IPS DF 19.7 (cell line): ENCODE measurements around the gene SRGAP2B.
"Not testable (repeated sequence)": the region's sequence is repeated elsewhere in the genome, so short reads cannot be mapped to it uniquely, and the experiment has no call there.

Experiments
- DNase-seq: peaks from one replicate; pipeline ENCODE4 v3.0.0-alpha.2; 2013; ENCODE audit warnings: low read depth, low spot score

The SRGAP2B gene

DNA sequence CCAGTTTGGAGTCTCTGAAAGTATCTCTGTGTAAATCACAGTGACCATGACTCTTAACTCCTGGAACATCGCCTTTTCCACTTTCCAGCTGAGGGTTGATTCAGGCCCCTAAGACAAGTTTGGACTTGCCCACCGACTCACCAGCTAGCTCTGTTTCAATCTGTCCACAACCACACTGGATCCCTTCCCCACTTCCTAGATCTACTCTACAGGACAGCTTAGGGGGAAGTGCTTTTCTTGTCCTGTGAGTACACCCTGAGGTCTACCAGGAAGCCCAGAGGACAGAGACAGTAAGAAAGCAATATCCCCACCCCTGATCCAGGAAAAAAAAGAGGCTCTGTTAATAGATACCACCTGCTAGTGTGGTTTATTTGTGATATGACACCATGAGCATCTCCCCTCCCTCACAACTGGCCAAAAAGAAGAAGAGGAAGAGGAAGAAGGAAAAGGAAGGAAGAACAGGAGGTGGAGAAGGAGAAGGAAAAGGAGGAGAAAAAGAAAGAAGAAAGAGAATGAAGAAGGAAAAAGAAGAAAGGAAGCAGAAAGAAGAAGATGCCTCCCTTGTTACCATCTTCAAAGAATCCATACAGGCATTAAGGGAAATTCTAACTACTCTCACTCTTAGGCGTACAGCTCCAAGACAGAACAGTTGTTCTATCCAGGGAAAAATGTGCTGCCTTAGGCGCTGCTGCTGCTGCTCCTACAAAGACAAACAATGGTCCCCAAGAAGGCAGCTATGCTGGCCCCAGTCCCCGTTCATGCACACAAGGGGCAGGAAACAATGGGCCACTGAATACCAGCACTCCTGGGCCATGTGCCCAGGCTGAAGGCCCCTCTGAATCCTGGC is 96.8 kb downstream of the SRGAP2B start:
- DNase-seq, result not testable (repeated sequence)

DNA sequence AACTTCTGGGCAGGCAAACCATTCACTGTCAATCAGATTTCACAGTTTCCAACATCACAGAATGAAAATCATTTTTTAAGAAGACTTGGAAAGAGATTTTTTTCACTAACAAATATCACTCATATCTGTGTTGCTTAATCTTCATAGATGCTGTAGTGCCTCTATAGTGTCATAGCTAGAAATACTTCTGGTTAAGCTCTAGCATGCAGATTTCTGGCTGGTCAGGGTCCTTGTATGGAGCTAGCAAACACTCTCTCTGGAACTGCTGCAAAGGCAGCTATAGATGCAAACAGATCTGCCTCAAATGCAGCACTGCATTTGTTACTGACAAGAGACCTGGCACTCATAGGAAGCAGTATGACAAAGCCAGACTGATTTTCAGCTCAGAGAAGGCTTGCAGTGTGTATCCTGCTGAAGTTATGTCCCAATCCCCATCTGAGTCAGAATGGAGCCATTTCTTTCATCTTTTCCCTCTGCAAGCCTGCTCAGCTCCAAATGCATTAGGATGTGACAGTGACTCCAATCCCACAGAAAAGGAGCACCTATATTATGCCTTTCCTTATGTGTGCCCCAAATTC is 99.2 kb downstream of the SRGAP2B start:
- DNase-seq, result not testable (repeated sequence)

DNA sequence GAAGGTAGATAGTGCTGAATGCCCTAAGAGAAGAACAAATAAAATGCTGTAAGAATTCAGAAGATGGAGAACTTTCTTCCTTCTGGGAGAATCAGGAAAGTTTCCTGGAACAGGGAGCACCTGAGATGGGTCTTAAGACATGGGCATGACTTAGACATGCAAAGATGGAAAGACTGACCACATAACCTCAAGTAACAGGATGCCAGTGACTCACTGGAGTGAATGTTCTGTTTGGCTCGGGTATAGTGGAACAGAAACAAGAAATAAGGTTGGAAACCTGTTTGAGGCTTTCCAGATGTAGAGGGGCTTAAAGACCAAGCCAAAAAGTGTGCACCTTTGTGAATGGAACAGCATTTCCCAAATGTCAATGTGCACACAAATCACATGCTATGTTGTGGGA is 102.2 kb downstream of the SRGAP2B start:
- DNase-seq, result not testable (repeated sequence)

DNA sequence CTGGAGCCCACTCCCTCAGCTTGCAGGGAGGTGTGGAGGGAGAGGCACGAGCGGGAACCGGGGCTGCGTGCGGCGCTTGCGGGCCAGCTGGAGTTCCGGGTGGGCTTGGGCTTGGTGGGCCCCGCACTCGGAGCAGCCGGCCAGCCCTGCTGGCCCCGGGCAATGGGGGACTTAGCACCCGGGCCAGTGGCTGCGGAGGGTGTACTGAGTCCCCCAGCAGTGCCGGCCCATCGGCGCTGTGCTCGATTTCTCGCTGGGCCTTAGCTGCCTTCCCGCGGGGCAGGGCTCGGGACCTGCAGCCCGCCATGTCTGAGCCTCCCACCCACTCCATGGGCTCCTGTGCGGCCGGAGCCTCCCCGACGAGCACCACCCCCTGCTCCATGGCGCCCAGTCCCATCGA is 104.5 kb downstream of the SRGAP2B start:
- DNase-seq, result not testable (repeated sequence)

DNA sequence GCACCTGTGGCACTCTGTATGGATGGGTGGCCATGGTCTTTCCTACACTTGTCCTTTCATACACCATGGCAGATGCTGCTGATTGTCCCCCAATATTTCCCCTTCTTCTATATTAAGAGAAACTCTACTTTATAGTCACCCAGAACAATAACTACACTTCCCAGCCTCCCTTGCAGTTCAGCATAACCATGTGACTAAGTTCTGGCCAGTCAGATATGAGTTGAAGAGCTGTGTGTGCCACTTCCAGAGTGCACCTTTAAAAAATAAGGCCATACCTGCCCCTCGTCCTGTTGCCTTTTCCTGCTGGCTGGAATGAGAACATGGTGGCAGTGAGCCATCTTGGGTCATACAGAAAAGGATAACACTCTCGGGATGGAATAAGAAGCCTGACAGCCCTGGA is 108.0 kb downstream of the SRGAP2B start:
- DNase-seq, result not testable (repeated sequence)

DNA sequence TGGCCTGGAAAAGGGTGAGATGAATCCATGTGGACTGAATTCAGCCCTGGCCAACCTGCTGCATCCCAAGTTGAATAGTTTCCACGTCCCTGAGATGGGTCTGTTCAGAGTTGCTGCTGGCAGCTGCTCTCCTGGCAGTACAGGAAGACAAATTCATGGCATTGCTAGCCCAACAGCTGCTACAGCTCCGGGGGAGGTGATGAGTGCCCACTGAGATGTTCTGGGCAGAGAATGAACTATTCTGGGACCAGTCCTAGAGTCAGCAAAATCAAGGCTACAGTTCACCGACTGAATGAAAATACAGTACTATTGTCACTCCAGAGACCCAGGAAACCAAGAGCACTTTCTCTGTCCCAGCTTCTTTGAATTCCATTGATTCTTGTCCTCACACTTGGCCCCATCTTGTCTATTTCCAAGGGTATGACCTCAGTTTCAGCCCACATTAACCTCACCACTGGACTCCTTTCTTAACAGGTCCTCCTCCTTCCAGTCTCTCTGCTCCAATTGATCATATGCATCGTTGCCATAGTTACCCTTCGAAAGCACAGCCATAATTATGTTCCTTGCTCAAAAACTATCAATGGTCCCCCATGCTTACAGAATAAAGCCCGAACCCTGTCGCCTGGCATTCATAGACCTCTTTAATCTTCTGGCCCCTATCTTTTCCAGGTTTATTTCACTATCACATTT is 108.8 kb downstream of the SRGAP2B start:
- DNase-seq, result not testable (repeated sequence)

DNA sequence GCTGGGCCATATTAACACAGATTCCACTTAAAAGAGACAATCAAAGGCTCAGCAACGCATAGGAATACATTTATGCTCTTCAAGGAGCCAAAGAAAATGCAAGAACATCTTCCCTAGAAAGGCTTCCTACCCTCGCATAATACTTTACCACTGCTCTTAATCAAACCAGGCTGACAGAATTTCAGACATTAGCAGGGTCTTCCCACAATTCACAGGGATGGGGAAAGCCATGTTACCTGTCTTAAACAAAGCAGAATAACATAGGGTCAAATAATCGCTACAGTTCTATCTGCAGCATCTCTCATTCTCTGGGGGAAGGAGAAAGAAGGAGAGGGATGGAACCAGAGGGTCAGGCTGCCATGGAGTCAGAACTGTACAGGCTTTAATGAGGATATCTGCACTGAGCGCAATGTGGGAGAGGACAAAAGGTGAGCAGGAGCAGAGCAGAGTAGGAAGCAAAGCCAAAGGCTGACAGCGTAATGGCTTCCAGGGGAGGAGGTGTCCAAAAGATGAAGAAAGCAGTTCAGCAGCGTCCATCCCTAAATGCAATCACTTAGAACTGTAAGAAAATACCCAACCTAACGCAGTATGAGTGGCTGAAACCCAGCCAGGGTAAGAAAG is 109.5 kb downstream of the SRGAP2B start:
- DNase-seq, result not testable (repeated sequence)

GRCh38 chr1:144982802-144983525 is 112.2 kb downstream of the SRGAP2B start:
- DNase-seq, result not testable (repeated sequence)

DNA sequence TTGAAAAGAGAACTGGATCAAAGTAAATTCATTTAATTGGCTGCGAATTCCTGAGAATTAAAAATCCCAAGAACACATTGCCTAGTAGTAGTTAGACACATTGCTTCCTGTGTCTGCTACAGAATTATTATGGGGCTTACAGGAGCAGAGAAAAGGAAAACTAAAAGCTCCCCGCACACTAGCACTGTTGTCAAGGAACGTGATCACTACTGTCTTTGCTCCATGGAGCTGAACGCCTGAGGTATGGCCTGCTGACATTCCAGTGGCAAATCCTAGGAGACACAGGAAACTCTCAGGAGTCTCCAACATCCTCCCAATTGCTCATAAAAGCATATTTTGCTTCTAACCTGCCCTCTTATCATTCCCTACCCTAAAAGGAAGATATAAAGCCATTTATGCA is 114.0 kb downstream of the SRGAP2B start:
- not testable (repeated sequence) for DNase-seq

- DNase-seq, result not testable (repeated sequence)
These were observed 115.0 kb downstream of the SRGAP2B start for GRCh38 chr1:144979960-144980595.

DNA sequence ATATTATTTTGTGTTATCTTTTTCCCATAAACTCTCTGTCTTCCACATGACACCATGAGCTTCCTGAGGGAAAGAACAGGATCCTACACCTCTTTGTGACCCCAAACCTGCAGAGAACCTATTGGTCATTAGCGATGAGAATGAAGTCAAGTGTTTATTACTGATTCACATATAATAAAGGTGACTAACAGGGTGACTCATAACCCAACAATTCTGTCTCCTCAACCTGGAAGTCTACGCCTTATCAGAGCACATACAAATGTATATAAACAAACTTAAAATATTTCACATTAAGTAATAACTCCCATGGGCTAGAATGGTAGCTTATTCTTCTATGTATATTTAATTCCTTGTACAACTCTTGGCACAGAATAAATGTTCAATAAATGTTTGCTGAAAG is 117.3 kb downstream of the SRGAP2B start:
- not testable (repeated sequence) for DNase-seq

- DNase-seq, result not testable (repeated sequence)
These were observed 123.2 kb downstream of the SRGAP2B start for GRCh38 chr1:144971936-144972335.

GRCh38 chr1:144966488-144966887 is 128.6 kb downstream of the SRGAP2B start:
- not testable (repeated sequence) for DNase-seq

GRCh38 chr1:144964765-144965164 is 130.4 kb downstream of the SRGAP2B start:
- DNase-seq, result not testable (repeated sequence)

GRCh38 chr1:144964186-144964585 is 130.9 kb downstream of the SRGAP2B start:
- not testable (repeated sequence) for DNase-seq

GRCh38 chr1:144963571-144963970 is 131.6 kb downstream of the SRGAP2B start:
- not testable (repeated sequence) for DNase-seq

DNA sequence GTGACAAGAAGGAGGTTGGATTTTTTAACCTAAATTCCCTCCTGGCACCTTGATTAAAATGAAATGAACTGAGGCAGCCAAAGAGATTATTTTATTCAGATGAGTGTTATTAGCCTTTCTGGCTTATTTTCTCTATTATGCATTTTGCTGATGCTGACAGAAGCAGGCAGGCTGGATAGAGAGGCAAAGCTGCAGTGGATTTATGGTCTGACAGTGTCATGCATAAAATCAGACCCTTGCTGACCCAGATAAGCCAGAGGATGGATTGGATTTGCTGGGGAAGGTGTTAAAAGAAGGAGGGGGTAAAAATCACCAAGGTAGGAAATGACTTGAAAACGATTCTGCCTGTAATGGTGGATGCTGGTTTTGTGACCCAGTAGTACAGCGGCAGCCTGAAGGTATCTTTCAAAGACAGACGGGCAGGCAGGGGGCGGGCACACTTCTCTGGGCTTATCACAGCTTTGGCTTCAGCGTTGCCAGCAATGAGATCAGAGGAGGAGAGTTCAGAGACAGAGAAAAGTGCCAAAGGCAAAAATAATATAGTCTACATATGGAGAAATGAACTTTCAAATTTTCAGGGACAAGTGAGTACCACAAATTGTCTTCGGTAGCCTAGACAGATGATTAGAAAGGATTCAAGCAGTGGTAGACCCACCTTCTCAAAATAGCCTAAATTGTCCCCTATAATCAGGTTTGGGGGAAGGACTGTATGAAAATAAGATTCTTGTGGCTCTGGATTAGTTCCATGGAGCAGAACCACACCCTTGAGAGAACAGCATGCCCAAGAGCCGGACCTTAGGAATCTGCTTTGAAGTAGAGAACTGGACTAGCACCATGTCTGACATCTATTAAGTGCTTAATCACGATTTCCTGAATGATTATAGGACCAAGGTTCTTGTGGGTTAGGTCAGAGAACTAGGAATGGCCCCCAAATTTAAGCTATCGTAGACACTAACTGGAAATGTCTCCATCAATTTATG is 133.2 kb downstream of the SRGAP2B start:
- not testable (repeated sequence) for DNase-seq

DNA sequence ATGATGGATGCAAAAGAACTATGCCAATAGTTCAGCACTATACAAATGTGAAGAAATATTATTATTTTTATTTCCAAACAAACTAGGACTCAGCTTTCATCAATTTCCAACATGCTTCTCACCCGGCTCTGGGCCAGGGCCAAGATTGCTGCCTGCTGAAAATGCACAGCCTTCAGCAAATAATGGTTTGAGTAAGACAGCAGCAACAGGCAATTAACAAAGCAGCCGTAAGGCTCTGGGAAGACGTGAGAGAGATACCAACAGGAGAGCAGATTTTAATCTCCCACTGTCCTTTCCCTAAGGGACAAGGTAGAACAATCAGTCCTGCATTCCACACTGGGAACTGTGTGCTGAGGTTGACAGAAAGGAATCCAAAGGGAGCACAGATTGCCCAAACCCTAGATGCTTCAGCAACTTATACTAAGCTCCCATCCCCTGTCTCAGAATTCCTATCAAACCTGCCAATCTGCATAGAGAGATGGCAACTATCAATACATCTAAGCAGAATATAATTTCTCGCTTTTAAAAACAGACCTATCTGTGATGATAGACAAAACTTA is 134.1 kb downstream of the SRGAP2B start:
- DNase-seq, result not testable (repeated sequence)

- not testable (repeated sequence) for DNase-seq
These were observed 146.7 kb downstream of the SRGAP2B start for GRCh38 chr1:144948390-144948789.
